AG04450 (cell line): ENCODE results near the gene NVL. TPM values are rescaled to one million over a fixed set of nuclear protein-coding genes. Genes with fewer than 3 reads are reported as not detected.

ENCODE experiments used
- CTCF ChIA-PET: fragments of 300-600, 350-600 bp; formaldehyde crosslinking; extraction: SDS; loops from one replicate; lab custom pipeline; 2022; ENCODE audit warnings: antibody characterized with exemption, inconsistent platforms; lab: Charles Lee
- POLR2A ChIA-PET: fragments of 350-600 bp; formaldehyde crosslinking; extraction: SDS; loops from one replicate; lab custom pipeline; 2021; ENCODE audit warnings: antibody characterized with exemption, inconsistent platforms; lab: Yijun Ruan, JAX
- DNase-seq: peaks from one replicate; pipeline ENCODE4 v3.0.0-alpha.2; 2011; ENCODE audit warnings: low read depth, low spot score
- H3K27ac ChIP-seq: one replicate; pipeline ENCODE4 v1.5.1; 2012; ENCODE audit warnings: low read depth, low read length, control low read depth
- H3K27me3 ChIP-seq: one replicate; pipeline ENCODE4 v1.6.0; 2012; ENCODE audit warnings: low read length; ENCODE audit not compliant: control insufficient read depth, insufficient read depth
- H3K4me3 ChIP-seq: 2 replicates; pipeline ENCODE4 v1.5.1; 2011; ENCODE audit warnings: mild to moderate bottlenecking, low read depth, low read length, control low read depth
- H3K9me3 ChIP-seq: 2 replicates; pipeline ENCODE4 v1.5.1; 2012; ENCODE audit warnings: low read length; ENCODE audit not compliant: control insufficient read depth, insufficient read depth
- CTCF ChIP-seq: IDR thresholded peaks from 2 replicates; pipeline ENCODE4 v1.5.1; 2011; ENCODE audit warnings: low read depth, low read length, control low read depth, inconsistent platforms
- polyA plus RNA-seq: library from polyadenylated mRNA; depleted of rRNA; stranded (reverse); fragments of >200 nt; gene quantifications from 2 replicates; pipeline ENCODE4 v1.2.3, GENCODE V29; 2011

The NVL gene
- polyA plus RNA-seq, 1 experiment, result 18.8 TPM

GRCh38 chr1:224329484-224329841 is 509 bp downstream of the NVL start:
- no peak for TF ChIP-seq CTCF
- Histone ChIP-seq H3K27me3 (no peaks in the 10 kb centered on the region), H3K4me3 (peak overlapping the region; percentile 98), H3K9me3 (no peaks in the 10 kb centered on the region), H3K27ac (peak overlapping the region; percentile 93)
- ChIA-PET CTCF (interaction anchor here (0.8 to 1.4 kb wide), 3 partner anchors 128 to 213 kb away, joined by 4 read pairs; no protein-coding TSS in a partner anchor), POLR2A (interaction anchor here (0.6 to 1.4 kb wide), 3 partner anchors 27 to 213 kb away, joined by 3 to 4 read pairs (median 3); no protein-coding TSS in a partner anchor)
- DNase-seq, result no peak

GRCh38 chr1:224328644-224329043 is 1.3 kb downstream of the NVL start:
- Histone ChIP-seq H3K27me3 (no peaks in the 10 kb centered on the region), H3K27ac (no peak overlapping the region), H3K9me3 (no peaks in the 10 kb centered on the region), H3K4me3 (peak overlapping the region; percentile 98)
- no peak for TF ChIP-seq CTCF
- DNase-seq, result no peak
- CTCF ChIA-PET, result interaction anchor here (0.8 to 1.4 kb wide), 2 partner anchors 129 to 212 kb away, joined by 4 read pairs; no protein-coding TSS in a partner anchor
- POLR2A ChIA-PET, result no interaction called here

- Histone ChIP-seq H3K4me3 (no peak overlapping the region), H3K27ac (no peak overlapping the region), H3K9me3 (no peaks in the 10 kb centered on the region), H3K27me3 (no peaks in the 10 kb centered on the region)
- CTCF ChIA-PET, result interaction anchor here (1.5 kb wide), 1 partner anchor 209 kb away, joined by 3 read pairs; no protein-coding TSS in a partner anchor
- POLR2A ChIA-PET, result no interaction called here
- TF ChIP-seq CTCF, result no peak
- no peak for DNase-seq
Observed at GRCh38 chr1:224325959-224326358, 4.0 kb downstream of the NVL start.

- TF ChIP-seq CTCF, result no peak
- Histone ChIP-seq H3K4me3 (no peak overlapping the region), H3K27me3 (no peaks in the 10 kb centered on the region), H3K27ac (no peak overlapping the region), H3K9me3 (no peaks in the 10 kb centered on the region)
- ChIA-PET CTCF (interaction anchor here (1.5 kb wide), 1 partner anchor 12 kb away, joined by 7 read pairs; no protein-coding TSS in a partner anchor), POLR2A (no interaction called here)
- DNase-seq, result no peak
Observed at GRCh38 chr1:224321706-224322105, 8.3 kb downstream of the NVL start.

- Histone ChIP-seq H3K9me3 (no peaks in the 10 kb centered on the region), H3K27ac (no peak overlapping the region), H3K27me3 (no peaks in the 10 kb centered on the region), H3K4me3 (no peak overlapping the region)
- CTCF ChIA-PET, result interaction anchor here (0.6 to 1.9 kb wide), 2 partner anchors 16 to 40 kb away, joined by 3 to 6 read pairs; no protein-coding TSS in a partner anchor
- no peak for TF ChIP-seq CTCF
- POLR2A ChIA-PET, result no interaction called here
- DNase-seq, result no peak
Observed at GRCh38 chr1:224317383-224318045, 12.5 kb downstream of the NVL start.
